GM19455 (cell line): ENCODE results near the gene RAI14.

ENCODE experiments used
- ATAC-seq: cut with Tn5 transposase; IDR thresholded peaks from one replicate; pipeline ENCODE4 v1.9.1; 2021; ENCODE audit not compliant: unreplicated experiment

Gene RAI14

GRCh38 chr5:34674187-34674586, 18.1 kb downstream of the RAI14 start:
- no peak for ATAC-seq

GRCh38 chr5:34675857-34676256, 19.7 kb downstream of the RAI14 start:
- ATAC-seq: no peak

- no peak for ATAC-seq
These were observed 20.3 kb downstream of the RAI14 start for GRCh38 chr5:34676416-34676815.

GRCh38 chr5:34677428-34677827, 21.3 kb downstream of the RAI14 start:
- no peak for ATAC-seq

DNA sequence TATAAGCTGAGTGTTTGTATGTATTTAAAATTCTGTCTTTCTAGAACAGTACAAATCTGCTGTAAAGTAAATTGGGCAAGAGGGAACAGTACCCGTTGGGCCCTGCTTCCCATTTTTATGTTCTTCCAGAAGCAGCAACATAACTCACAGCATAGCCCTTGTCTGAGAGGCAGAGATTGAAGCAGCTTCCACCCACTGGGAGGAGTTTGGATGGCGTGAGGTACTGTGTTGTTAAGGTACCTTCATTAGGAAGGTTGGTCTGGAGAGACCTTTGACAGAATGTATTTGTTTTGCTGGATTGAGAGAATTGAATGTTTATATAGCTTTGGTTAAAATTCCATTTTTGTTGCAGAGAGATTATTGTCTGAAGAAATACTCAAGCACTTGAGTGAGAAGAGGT, 24.8 kb downstream of the RAI14 start:
- ATAC-seq: no peak

GRCh38 chr5:34682926-34683623, 26.9 kb downstream of the RAI14 start:
- no peak for ATAC-seq

DNA sequence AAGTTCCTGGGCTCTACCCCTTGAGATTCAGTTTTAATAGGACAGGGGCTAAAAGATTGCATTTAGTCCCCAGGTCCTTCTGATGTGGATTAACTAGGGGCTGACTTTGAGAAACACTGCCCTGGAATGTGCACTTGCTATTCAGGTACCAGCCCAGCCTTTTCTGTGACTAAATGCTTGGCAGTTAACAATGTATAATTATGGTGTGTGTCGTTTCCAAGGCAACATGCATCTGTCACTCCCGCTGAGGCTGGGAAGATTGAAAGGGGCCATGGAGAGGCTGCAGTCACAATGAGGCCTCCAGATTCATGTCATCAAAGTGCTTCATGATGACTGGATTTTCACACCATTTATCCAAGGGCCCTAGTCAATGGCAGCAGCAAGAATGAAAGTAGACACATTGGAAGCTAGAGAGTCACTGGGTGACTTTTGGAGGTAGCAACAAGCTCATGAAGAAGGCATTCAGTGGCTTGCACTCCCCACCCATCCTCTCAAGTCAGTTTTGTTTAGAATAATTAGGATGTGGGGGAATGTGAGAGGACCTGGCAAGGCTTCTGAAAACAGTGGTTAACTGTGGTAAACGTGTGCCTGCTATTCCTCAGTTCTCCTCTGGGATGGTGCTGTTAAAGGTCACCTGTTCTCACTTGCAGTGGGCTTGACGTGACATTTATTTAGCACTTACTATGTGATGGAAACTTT, 28.3 kb downstream of the RAI14 start:
- no peak for ATAC-seq

DNA sequence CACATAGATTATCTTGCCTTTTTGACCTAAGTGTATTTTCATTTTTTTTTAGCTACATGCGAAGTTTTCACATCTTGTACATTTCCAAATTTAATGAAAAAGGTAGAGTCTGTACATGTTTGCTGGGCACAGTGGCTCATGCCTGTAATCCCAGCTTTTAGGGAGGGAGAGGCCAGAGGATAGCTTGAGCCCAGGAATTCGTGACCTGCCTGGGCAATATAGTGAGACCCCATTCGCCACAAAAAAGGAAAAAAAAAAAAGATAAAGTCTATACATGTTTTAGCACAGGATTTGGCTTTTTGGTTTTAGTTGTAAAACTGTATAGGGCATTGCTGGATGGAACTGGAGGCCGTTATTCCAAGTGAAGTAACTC, 28.8 kb downstream of the RAI14 start:
- ATAC-seq: no peak

DNA sequence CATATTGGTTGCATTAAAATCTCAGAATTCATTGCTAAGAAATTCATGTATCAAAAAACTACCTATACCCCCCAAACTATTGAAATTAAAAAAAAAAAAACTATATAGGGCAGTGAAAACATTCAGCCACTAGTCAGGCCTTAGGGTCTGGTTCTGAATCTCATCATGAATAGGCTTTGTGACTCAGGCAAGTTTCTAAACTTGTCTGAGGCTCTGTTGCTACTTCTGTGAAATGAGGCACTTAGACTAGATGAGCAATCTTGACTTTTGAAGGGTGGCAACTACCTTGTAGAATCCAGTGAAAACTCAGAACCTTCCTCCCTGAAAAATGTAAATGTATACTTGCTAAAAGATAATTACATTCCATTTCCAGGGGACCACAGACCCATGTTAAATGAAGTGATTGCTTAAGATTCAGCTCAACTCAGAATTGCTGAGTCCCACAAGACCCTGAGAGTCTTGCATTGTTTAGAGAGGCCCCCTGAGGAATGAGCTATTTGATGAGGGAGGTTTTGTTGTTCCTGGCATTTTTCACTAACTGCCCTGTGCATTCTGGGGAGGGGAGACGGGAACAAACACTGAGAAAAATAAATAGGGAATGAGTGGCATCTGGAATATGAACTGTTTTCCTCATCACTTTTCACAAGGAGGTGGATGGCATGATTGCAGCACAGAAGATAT, 29.5 kb downstream of the RAI14 start:
- no peak for ATAC-seq

DNA sequence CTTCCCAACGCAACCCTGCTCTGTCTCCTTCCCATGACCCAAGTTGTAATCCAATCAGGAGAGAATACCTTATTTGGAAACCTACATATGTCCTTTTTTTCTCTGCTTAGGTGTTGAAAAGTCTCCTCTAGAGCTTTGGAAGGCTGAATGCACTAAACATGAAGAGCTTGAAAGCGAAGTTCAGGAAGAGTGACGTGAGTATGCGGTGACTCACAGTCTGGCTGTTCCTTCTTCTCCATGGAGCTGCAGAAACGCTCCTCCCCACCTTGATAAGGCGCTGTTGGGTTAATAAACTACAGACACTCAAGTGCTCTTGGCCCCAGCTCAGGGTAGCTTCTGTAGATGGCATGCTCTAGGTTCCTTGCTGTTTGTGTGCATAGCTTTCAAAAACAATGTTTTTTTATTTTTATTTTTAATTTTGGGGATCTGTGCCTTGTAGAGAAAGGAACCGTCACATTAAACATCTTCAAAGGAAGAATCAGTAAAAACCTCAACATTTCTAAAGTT, 30.7 kb downstream of the RAI14 start:
- no peak for ATAC-seq

DNA sequence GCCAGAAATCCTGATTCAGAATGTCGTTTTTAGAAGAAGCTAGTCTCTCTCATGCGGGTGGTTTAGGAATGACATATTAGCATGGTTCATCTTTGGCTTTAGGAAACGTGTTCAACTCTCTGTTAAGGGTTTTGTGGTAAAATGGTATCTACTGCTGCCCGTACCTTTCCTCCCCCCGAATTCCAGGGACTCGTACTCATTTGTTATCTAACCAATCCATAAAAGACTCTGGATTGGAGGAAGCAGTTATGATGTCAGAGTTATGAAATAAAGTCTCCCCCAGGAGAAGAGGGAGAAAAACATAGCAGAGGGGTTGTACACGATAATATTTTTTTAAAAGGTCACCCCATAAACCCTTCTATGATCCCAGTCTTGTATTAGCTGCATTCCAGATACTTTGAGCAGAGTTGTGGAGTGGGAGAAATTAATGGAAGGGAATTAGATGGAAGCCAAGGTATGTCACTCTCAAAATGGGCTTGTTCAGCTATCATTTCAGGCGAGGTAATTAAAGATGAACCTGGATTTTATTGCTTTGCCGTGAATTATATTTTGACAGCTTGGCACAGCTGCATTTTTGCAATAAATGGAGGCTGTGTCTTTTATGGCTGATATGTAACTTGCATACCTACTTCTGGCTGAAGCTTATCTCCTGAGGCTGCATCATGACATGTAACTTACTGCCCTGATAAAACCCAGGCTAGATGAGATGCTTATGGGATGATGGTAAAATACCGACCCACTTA, 31.3 kb downstream of the RAI14 start:
- no peak for ATAC-seq

GRCh38 chr5:34688015-34688810, 32.1 kb downstream of the RAI14 start:
- ATAC-seq: no peak

DNA sequence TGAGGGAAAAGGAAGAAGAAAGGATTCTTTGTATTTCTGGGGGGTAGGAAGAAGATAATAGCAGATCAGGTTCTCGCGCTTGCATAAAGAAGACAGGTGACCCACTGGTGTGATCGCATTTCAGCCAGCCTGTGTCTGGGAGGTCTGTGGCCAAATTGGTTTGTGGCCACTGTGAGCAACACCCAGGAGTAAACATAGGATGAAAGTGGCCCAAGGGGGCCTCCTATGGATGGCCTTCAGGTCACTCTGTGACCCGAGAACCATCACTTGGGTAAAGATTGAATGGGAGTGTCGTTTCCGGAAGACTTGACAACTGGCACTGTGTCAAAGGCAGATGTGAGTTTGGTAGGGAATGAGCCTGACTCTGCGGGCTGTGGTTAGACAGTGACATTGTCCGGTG, 34.2 kb downstream of the RAI14 start:
- ATAC-seq: no peak

GRCh38 chr5:34690898-34691297, 34.8 kb downstream of the RAI14 start:
- ATAC-seq: no peak

DNA sequence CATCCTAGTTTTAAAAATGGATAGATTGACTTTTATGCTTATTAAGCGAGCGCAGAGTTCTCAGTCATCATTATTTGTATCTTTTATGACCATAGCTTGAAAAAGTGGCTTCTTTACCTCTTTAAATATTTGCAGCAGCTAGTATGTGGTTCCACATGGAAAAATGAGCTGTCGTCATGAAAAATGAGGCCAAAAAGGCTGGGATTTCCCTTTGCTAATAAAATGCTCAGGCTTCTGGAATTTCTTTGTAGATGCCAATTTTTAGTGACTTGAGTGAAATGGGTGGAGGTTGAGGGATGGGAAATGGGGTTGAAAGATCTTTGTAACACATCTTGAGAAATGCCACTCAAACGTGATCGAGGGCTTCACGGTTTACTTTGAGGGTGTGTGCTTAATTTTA, 35.2 kb downstream of the RAI14 start:
- ATAC-seq: no peak

GRCh38 chr5:34692786-34693185, 36.7 kb downstream of the RAI14 start:
- ATAC-seq: no peak

GRCh38 chr5:34694012-34694411, 37.9 kb downstream of the RAI14 start:
- ATAC-seq: no peak

DNA sequence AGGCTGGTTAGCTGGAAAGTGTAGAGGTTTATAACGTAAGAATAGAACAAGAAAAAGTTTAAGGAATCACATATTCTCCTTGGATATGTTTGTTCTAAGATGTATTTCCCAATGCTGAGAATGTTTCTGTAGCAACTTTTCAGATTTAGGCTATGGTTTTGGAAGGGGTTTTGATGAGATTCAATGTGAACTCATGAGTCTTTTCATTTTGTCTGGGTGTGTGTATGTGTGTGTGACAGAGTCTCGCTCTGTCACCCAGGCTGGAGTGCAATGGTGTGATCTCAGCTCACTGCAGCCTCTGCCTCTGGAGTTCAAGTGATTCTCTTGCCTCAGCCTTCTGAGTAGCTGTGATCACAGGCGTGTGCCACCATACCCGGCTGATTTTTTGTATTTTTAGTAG, 38.6 kb downstream of the RAI14 start:
- ATAC-seq: no peak

- ATAC-seq: no peak
These were observed 39.3 kb downstream of the RAI14 start for GRCh38 chr5:34695275-34696027.
